ENCODE data around the gene RNF19B. TPM values are rescaled to one million over a fixed set of nuclear protein-coding genes. Genes with fewer than 3 reads are reported as not detected.

Gene RNF19B
- total RNA-seq, 4 donors from 2014 or later, result 13.9 to 22.9 (median 17.2) TPM

GRCh38 chr1:32887623-32888022, 77.0 kb downstream of the RNF19B start:
- Histone ChIP-seq H3K4me1 (peaks cover 0 to 14% (median 0%) of the 10 kb centered on the region in 4 donors), H3K27ac (no peak overlapping the region), H3K36me3 (no peaks in the 10 kb centered on the region), H3K27me3 (peaks cover 0 to 94% of the 10 kb centered on the region in 2 donors), H3K9me3 (no peaks in the 10 kb centered on the region), H3K4me3 (no peak overlapping the region)
- 74 to 78% methylated on average over 12 of the region's 12 CpGs for WGBS, 2 donors
- TF ChIP-seq EP300 (IDR thresholded peaks at IDR 0.05) (no peak), POLR2A (IDR thresholded peaks at IDR 0.05) (no peak), CTCF (IDR thresholded peaks at IDR 0.05) (no peak)
- no peak for DNase-seq (ENCODE audit: low spot score in 2 of 2)

GRCh38 chr1:32886828-32887414, 77.7 kb downstream of the RNF19B start:
- WGBS, 2 donors, result 45 to 48% methylated on average over 16 to 18 of the region's 19 CpGs
- DNase-seq (ENCODE audit: low spot score in 2 of 2), result no peak
- H3K27me3 ChIP-seq, result peaks cover 0 to 89% of the 10 kb centered on the region in 2 donors

More at GRCh38 chr1:32886828-32887414, 77.7 kb downstream of the RNF19B start:
- Histone ChIP-seq H3K36me3 (no peaks in the 10 kb centered on the region), H3K27ac (no peak overlapping the region), H3K4me3 (no peak overlapping the region), H3K4me1 (peaks cover 0 to 17% (median 0%) of the 10 kb centered on the region in 4 donors), H3K9me3 (no peaks in the 10 kb centered on the region)
- TF ChIP-seq POLR2A (IDR thresholded peaks at IDR 0.05) (no peak), EP300 (IDR thresholded peaks at IDR 0.05) (no peak), CTCF (IDR thresholded peaks at IDR 0.05) (no peak)

Other genes with a start within 250 kb of the RNF19B start
- 10 to 100 TPM; 29.0 to 80.7 (median 50.2) TPM for gene YARS1, start 147.5 kb downstream of the RNF19B start, total RNA-seq
- gene S100PBP, start 147.2 kb downstream of the RNF19B start, total RNA-seq, result 10 to 100 TPM; 24.0 to 55.5 (median 33.4) TPM
- under 1 TPM in 1 of 4 donors, not detected in 3; 0.21 TPM for gene FNDC5, start 93.9 kb downstream of the RNF19B start, total RNA-seq
- gene HPCA, start 78.3 kb downstream of the RNF19B start, total RNA-seq, result not detected
- 10 to 100 TPM; 13.1 to 41.4 (median 26.3) TPM for gene TMEM54, start 63.4 kb downstream of the RNF19B start, total RNA-seq
- gene AK2, start 72.1 kb upstream of the RNF19B start, total RNA-seq, result 100 to 1,000 TPM; 127 to 559 (median 207) TPM
- 1 to 10 TPM; 3.3 to 8.6 (median 6.3) TPM for gene AZIN2, start 116.3 kb upstream of the RNF19B start, total RNA-seq
- 10 to 100 TPM; 11.1 to 14.9 (median 12.2) TPM for gene TRIM62, start 217.2 kb upstream of the RNF19B start, total RNA-seq

All from tibial nerve (tissue), 4 donors.